ENCODE data around the gene AK3.

DNA sequence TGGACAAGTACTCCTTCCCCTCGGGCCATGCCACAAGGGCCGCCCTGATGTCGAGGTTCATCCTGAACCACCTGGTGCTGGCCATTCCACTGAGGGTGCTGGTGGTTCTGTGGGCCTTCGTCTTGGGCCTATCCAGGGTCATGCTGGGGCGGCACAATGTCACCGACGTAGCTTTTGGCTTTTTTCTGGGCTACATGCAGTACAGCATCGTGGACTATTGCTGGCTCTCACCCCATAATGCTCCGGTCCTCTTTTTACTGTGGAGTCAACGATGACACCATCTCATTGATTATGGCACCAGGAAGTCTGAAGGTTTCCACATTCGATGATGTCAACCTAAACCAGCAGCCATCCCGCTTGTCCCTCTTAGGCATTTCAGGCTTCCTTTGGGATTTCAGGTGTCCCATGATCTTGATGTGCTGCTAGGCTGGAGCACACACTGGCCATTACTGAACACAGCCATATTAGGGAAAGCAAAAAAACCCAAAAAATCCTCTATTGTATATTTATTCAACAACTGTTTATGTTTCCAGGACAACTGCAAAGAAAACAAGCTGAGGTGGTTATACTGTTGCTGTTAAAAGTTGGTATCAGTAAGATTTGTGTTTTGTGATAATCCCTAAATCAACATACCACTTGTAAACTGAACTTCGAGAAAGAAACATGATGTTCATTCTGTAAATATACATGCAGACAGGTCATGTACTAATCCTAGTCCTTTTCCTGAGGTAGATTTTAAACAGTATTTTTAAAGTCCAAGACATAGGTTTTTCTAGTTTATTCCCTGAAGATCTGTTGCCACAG lies 77.8 kb downstream of the AK3 start:
- TF ChIP-seq ZNF24 (IDR thresholded peaks at IDR 0.05) (no peak), MXI1 (IDR thresholded peaks at IDR 0.05; ENCODE audit: low read depth, low read length) (no peak), EZH2 (IDR thresholded peaks at IDR 0.05; ENCODE audit: borderline replicate concordance, control insufficient read depth, low read depth, low read length) (no peak), GABPA (IDR thresholded peaks at IDR 0.05; ENCODE audit: low read depth) (no peak), POLR2A (IDR thresholded peaks at IDR 0.05; ENCODE audit: low read depth, low read length) (no peak), PML (IDR thresholded peaks at IDR 0.05; ENCODE audit: low read length) (no peak), TCF12 (IDR thresholded peaks at IDR 0.05; ENCODE audit: low read depth, low read length) (no peak), NFYA (IDR thresholded peaks at IDR 0.05; ENCODE audit: borderline replicate concordance, low read depth, low read length) (no peak), MEF2B (IDR thresholded peaks at IDR 0.05; ENCODE audit: partially characterized antibody, poor library complexity, severe bottlenecking) (no peak), NFIC (IDR thresholded peaks at IDR 0.05; ENCODE audit: low read depth, low read length) (no peak), ETV6 (conservative IDR thresholded peaks at IDR 0.05 in 1 of 2, IDR thresholded peaks at IDR 0.05 in 1 of 2; ENCODE audit: borderline replicate concordance in 1 of 2, low read depth in 1 of 2) (no peak)
- TF ChIP-seq, protein P1, sequence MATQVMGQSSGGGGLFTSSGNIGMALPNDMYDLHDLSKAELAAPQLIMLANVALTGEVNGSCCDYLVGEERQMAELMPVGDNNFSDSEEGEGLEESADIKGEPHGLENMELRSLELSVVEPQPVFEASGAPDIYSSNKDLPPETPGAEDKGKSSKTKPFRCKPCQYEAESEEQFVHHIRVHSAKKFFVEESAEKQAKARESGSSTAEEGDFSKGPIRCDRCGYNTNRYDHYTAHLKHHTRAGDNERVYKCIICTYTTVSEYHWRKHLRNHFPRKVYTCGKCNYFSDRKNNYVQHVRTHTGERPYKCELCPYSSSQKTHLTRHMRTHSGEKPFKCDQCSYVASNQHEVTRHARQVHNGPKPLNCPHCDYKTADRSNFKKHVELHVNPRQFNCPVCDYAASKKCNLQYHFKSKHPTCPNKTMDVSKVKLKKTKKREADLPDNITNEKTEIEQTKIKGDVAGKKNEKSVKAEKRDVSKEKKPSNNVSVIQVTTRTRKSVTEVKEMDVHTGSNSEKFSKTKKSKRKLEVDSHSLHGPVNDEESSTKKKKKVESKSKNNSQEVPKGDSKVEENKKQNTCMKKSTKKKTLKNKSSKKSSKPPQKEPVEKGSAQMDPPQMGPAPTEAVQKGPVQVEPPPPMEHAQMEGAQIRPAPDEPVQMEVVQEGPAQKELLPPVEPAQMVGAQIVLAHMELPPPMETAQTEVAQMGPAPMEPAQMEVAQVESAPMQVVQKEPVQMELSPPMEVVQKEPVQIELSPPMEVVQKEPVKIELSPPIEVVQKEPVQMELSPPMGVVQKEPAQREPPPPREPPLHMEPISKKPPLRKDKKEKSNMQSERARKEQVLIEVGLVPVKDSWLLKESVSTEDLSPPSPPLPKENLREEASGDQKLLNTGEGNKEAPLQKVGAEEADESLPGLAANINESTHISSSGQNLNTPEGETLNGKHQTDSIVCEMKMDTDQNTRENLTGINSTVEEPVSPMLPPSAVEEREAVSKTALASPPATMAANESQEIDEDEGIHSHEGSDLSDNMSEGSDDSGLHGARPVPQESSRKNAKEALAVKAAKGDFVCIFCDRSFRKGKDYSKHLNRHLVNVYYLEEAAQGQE (IDR thresholded peaks at IDR 0.05; ENCODE audit: low read depth, low read length), result no peak
- TF ChIP-seq, protein P2, sequence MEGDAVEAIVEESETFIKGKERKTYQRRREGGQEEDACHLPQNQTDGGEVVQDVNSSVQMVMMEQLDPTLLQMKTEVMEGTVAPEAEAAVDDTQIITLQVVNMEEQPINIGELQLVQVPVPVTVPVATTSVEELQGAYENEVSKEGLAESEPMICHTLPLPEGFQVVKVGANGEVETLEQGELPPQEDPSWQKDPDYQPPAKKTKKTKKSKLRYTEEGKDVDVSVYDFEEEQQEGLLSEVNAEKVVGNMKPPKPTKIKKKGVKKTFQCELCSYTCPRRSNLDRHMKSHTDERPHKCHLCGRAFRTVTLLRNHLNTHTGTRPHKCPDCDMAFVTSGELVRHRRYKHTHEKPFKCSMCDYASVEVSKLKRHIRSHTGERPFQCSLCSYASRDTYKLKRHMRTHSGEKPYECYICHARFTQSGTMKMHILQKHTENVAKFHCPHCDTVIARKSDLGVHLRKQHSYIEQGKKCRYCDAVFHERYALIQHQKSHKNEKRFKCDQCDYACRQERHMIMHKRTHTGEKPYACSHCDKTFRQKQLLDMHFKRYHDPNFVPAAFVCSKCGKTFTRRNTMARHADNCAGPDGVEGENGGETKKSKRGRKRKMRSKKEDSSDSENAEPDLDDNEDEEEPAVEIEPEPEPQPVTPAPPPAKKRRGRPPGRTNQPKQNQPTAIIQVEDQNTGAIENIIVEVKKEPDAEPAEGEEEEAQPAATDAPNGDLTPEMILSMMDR (IDR thresholded peaks at IDR 0.05 in 2 of 3, conservative IDR thresholded peaks at IDR 0.05 in 1 of 3; ENCODE audit: control insufficient read depth in 2 of 3, extremely low read depth in 1 of 3, insufficient read depth in 1 of 3, low read depth in 3 of 3, low read length in 3 of 3), result no peak
